Activated naive CD4-positive, alpha-beta T cell (primary cell): ENCODE data around the gene RAB30.

ENCODE experiments used
- DNase-seq, 4 experiments: peaks; one replicate each; lab custom pipeline; 2025; lab: John Stamatoyannopoulos, UW

RAB30 gene

DNA sequence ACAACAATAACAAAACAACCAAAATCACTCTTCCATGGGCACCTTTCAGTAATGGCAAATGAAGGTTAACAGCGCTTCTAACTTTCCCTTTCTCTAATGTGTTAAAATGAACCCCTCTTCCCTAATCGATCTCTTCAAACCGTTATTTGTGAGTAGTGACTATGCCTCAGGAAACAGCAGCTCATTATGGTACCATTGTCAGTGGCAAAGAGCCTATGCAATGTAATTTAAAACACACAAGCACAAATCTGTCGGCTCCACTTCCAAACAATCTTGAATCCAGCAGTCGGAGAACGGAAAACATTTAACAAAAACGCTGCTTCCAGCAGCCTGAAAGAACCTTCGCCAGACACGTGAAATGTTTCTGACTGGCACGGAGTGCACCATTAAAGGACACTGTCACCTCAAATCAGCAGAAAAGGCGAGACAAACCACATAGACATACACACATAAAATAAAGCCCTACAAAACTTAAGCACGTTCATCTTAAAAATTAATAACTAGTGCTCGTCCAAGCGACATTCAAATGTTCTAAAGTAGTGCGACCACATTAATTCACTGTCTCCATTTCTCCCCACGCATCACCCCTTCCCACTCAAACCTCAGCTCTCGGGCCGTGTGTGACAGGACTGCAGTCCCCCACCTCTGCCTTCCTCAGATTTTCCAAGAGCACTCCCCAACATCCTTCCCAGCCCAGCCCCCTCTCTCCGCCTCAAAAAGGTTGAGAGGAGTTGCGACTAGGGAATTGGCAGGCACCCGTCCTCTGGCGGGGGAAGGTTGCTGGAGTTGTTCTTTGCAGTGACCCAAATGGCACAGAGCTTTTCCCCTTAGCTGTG, 748 bp downstream of the RAB30 start:
- no peak for DNase-seq

- DNase-seq = no peak
These were observed 1.5 kb downstream of the RAB30 start for GRCh38 chr11:83070044-83070701.

GRCh38 chr11:83069441-83070043, 2.2 kb downstream of the RAB30 start:
- DNase-seq = no peak

DNA sequence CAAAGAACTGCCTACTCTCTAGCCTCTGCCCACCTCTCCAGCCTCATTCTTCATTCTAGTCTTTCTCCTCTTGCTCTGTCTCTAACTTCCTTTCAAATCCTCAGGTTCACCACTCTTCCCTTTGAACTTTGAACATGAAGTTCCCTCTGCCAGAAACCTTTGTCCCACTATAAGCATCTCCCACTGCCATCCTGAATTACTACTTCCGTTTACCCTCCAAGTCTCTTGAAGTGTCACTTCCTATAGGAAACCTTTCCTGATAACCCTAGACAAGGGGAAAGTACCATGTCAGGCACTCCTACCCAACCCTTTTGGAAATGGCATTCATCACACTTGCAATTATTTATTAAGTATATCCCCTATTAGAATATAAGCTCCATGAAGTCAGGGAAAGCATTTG, 3.1 kb downstream of the RAB30 start:
- no peak for DNase-seq

DNA sequence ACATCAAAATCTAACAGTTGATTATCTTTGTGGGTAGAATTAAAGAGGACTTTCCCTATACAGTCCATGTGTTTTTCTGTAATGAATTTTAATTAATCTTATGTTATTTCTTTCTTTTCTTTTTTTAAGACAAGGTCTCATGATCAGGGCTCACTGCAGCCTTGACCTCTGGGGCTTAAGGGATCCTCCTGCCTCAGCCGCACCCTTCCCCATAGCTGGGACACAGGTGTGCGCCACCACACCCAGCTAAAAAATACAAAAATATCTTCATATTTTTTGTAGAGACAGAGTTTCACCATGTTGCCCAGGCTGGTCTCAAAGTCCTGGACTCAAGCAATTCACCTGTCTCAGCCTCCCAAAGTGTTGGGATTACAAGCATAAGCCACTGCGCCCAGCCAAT, 7.7 kb downstream of the RAB30 start:
- no peak for DNase-seq

GRCh38 chr11:83063073-83063754, 8.5 kb downstream of the RAB30 start:
- DNase-seq = no peak

GRCh38 chr11:83061883-83062282, 9.8 kb downstream of the RAB30 start:
- DNase-seq = no peak

GRCh38 chr11:83060965-83061364, 10.7 kb downstream of the RAB30 start:
- no peak for DNase-seq

DNA sequence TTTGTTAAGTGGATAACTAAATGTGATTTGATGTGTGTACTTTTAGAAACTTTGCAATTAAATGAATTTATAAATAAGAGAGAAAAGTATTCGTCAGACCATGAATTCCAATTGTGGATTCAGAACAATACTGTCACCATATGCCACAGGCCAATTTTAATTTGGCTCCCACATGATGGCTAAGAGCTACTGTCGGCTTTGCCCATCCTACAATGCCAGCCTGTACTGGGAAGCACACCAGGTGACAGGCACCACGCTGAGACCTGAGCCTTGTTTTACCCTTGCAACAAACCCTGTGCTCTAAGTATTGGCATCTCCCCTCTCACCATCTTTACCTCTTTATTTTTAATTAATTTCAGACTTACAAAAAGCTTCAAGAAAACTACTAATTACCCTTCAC, 14.0 kb downstream of the RAB30 start:
- no peak for DNase-seq

GRCh38 chr11:83056611-83057010, 15.1 kb downstream of the RAB30 start:
- DNase-seq = no peak

DNA sequence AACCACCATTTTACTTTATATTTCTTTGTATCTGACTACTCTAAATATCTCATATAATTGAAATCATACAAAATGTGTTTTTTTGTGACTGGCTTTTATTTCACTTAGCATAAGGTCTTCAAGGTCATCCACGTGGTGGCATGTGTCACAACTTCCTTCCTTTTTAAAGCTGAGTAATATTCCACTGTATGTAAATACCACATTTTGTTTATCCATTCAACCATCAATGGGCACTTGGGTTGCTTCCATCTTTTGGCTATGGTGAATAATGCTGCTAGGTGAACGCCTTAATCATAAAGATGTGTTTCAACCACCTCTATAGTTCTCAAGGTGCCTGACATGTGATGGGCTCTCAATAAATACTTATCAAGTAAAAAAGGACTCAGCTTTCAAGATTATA, 15.5 kb downstream of the RAB30 start:
- DNase-seq = no peak

DNA sequence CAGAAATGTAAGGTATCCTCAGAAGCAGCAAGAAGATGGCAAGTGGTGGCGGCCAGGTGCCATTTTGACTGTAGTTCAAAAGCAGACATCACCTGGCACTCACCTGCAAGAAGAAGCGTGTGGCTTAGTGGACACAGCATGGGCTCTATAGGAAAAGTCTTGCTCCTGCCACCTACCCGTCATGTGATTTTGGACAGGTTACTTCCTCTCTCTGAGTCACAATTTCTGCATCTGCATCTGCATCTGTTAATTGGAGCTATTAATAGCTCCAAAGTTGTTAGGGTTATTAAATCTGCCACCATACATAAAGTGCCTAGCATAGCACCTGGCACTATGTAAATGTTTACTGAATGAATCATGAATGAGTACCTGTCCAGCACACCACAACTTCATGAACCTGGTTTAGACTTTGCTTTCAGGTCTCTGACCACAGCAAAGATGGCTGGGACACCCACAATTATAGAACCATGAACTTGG, 16.8 kb downstream of the RAB30 start:
- DNase-seq = no peak

DNA sequence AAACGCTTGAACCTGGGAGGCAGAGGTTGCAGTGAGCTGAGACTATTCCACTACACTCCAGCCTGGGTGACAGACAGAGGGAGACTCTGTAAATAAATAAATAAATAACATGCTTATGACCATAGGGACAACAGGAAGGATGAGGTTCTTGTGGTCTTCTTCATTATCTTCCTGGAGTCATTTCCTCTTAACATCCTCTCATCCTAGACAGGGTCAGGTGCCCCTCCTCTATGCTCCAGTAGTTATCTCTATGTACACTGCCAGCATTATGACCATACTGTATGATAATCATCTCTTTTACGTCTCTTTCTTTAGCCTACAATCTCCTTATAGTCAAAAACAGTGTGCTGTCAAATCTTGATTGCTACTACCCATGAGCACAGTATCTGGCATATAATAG, 17.7 kb downstream of the RAB30 start:
- no peak for DNase-seq

DNA sequence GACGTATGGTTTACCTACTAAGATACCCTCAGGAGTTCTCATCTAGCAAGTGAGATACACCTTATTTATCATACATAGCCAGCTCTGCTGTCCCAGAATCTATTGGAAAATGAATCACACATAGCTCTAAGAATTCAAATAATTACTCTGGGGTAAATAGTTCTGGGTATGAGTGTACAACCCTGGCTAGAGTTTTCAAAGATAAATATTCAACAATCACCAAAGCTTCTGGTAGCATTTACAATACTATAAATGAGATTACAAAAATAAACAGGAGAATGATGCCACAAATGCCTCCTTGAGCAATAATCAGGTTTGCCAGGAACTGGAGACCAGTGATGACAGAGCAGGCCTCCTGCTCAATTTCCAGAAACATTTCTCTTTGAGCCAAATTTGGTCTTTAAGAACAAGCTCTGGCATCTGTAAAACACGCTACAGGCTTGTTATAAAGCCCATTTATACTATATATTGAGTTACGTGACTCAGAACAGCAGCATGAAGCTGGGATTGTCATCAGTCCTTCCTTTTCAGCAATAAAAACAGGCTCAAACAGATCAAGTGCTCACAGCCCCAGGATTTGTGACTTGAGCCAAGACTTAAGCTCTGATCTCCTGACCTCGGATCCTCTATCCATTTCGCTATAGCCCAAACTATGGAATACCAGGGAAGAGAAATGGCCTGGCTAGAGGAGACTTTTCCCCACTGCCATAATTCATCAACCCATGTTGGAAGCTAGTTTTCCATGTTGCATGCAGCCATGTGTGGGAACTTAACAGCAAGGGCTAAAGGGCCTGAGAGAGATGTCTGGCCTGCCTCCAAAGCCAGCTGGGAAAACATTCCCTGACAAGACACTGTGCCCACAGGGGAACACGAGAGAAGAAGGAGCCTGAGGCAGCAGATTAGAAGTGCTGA, 19.7 kb downstream of the RAB30 start:
- no peak for DNase-seq

DNA sequence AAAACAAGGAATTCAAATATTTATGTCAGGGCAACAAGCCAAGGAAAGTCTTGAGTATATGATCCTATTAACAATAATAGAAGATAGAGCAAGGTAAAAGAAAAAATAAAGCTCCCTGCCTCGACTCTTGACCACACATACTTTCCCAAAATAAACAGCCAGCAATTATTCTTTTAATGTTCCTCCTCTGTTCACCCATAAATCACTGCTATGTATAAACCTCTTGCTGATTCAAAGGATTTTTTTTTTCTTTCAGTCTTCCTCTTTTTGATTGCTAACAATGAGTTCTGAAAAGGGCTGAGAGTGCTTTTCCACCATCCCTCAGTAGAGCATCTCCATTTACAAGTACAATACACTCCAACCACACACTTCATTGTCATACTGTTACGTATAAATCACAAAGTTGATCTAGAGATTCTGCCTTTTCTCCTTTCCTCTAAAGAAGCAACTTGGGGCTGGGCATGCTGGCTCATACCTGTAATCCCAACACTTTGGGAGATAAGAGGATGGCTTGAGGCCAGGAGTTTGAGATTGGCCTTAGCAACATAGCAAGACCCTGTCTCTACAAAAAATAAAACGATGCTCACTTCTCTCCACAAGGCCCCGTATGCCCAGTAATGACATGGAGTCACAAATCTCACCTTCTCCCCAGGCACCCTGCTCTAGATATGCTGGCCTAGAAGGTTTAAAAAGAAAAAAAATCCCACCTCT, 24.0 kb downstream of the RAB30 start:
- no peak for DNase-seq

DNA sequence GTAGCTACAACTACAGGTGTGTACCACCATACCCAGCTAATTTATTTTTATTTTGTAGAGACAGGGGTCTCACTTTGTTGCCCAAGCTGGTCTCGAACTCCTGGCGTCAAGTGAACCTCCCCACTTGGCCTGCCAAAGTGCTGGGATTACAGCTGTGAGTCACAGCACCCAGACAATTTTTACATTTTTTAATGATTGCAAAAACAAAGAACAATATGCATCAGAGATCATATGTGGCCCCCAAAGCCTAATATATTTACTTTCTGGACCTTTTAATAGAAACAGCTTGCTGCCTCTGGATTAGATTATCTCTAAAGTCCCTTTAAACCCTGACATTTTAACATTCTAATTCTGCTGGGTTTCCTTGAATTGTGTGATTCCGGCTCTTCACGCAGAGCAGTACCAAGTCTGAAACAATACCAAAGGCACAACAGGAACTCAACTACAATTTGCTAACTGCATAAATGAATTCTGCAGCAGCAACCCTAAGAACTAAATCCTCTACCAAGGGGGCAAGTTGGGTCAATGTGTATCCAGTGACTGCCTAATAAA, 25.0 kb downstream of the RAB30 start:
- no peak for DNase-seq

GRCh38 chr11:83044958-83045712, 26.6 kb downstream of the RAB30 start:
- no peak for DNase-seq

- no peak for DNase-seq
These were observed 28.6 kb downstream of the RAB30 start for GRCh38 chr11:83042964-83043711.

DNA sequence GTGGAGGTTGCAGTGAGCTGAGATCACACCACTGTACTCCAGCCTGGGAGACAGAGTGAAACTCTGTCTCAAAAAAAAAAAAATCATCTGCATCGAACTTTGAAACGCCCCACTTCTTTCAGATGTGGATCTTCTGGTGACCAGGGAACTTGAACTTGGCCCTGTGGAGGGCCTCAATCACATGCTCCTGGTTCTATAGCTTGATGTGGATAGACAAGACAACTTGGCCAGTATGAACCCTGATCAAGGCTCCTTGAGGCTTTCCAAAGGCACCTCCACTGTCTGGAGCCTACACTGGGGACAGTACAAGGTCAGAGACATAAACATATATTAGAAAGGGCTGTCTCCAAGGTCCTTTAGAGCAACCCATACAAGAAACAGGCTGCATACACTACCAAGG, 30.6 kb downstream of the RAB30 start:
- DNase-seq = no peak
